Mesenchymal stem cell (in vitro differentiated cells and primary cell): ENCODE data around the gene RSRC2.

Experiments used
- DNase-seq: peaks from one replicate; pipeline ENCODE4 v3.0.0-alpha.2; 2013
- H2AFZ ChIP-seq: one replicate; pipeline ENCODE4 v1.6.1; 2013; ENCODE audit warnings: low read depth, mild to moderate bottlenecking, control low read depth, inconsistent platforms, low read length, moderate library complexity
- H2AK5ac ChIP-seq: 2 replicates; pipeline ENCODE4 v1.6.1; 2013; ENCODE audit warnings: low read length, moderate library complexity, mild to moderate bottlenecking, inconsistent platforms; ENCODE audit not compliant: severe bottlenecking
- H2BK120ac ChIP-seq: one replicate; pipeline ENCODE4 v1.6.1; 2013; ENCODE audit warnings: low read depth, mild to moderate bottlenecking, inconsistent platforms, low read length, moderate library complexity
- H2BK12ac ChIP-seq, 2 experiments: one replicate each; pipeline ENCODE4 v1.6.1; 2013; ENCODE audit warnings: inconsistent platforms in 2 of 2, low read length in 2 of 2, mild to moderate bottlenecking in 2 of 2, moderate library complexity in 2 of 2, control low read depth in 1 of 2
- H2BK15ac ChIP-seq: one replicate; pipeline ENCODE4 v1.6.1; 2013; ENCODE audit warnings: mild to moderate bottlenecking, low read depth, inconsistent platforms; ENCODE audit not compliant: poor library complexity, severe bottlenecking
- H2BK5ac ChIP-seq: 2 replicates; pipeline ENCODE4 v1.6.1; 2013; ENCODE audit warnings: low read depth, mild to moderate bottlenecking, low read length, control low read depth, inconsistent platforms; ENCODE audit not compliant: poor library complexity, severe bottlenecking
- H3K14ac ChIP-seq, 2 experiments: one replicate each; pipeline ENCODE4 v1.6.1; 2013; ENCODE audit warnings: inconsistent platforms in 2 of 2, low read length in 2 of 2, control low read depth in 1 of 2, mild to moderate bottlenecking in 1 of 2, moderate library complexity in 1 of 2
- H3K18ac ChIP-seq, 2 experiments: one replicate each; pipeline ENCODE4 v1.6.1; 2013; ENCODE audit warnings: inconsistent platforms in 2 of 2, low read length in 2 of 2, control low read depth in 1 of 2, low read depth in 1 of 2, mild to moderate bottlenecking in 1 of 2
- H3K23ac ChIP-seq, 2 experiments: one replicate each; pipeline ENCODE4 v1.6.1; 2013; ENCODE audit warnings: inconsistent platforms in 2 of 2, low read length in 2 of 2, mild to moderate bottlenecking in 2 of 2, moderate library complexity in 2 of 2, control low read depth in 1 of 2
- H3K27ac ChIP-seq: 2 replicates; pipeline ENCODE4 v1.5.1; 2013; ENCODE audit warnings: mild to moderate bottlenecking, moderate library complexity, low read length, control low read depth, inconsistent platforms; ENCODE audit not compliant: poor library complexity, severe bottlenecking
- H3K27me3 ChIP-seq, 2 experiments: 2 replicates each; pipeline versions ENCODE4 v1.6.1 to v1.7.0; 2013; ENCODE audit warnings: low read length in 2 of 2, mild to moderate bottlenecking in 2 of 2, moderate library complexity in 2 of 2, control low read depth in 1 of 2, inconsistent platforms in 1 of 2; ENCODE audit not compliant: control insufficient read depth in 1 of 2, insufficient read depth in 1 of 2
- H3K36me3 ChIP-seq, 2 experiments: 2 replicates each; pipeline versions ENCODE4 v1.6.1 to v1.7.0; 2013; ENCODE audit warnings: low read length in 2 of 2, control low read depth in 1 of 2, inconsistent platforms in 1 of 2, low read depth in 1 of 2, mild to moderate bottlenecking in 1 of 2; ENCODE audit not compliant: insufficient read depth in 2 of 2, control insufficient read depth in 1 of 2
- H3K4ac ChIP-seq, 2 experiments: one replicate each; pipeline ENCODE4 v1.6.1; 2013; ENCODE audit warnings: inconsistent platforms in 2 of 2, low read length in 2 of 2, mild to moderate bottlenecking in 2 of 2, moderate library complexity in 2 of 2, control low read depth in 1 of 2, low read depth in 1 of 2
- H3K4me1 ChIP-seq: 2 replicates; pipeline ENCODE4 v1.6.1; 2013; ENCODE audit warnings: low read depth, low read length, control low read depth; ENCODE audit not compliant: control insufficient read depth, insufficient read depth
- H3K4me2 ChIP-seq: 2 replicates; pipeline ENCODE4 v1.6.1; 2013; ENCODE audit warnings: low read length, mild to moderate bottlenecking, inconsistent platforms; ENCODE audit not compliant: poor library complexity, severe bottlenecking
- H3K4me3 ChIP-seq, 2 experiments: 2 replicates each; pipeline versions ENCODE4 v1.5.1 to v1.7.0; 2013; ENCODE audit warnings: low read length in 2 of 2, mild to moderate bottlenecking in 2 of 2, control low read depth in 1 of 2, low read depth in 1 of 2; ENCODE audit not compliant: insufficient read depth in 1 of 2
- H3K79me1 ChIP-seq: replicated peaks from 2 replicates; pipeline ENCODE4 v1.6.1; 2013; ENCODE audit warnings: mild to moderate bottlenecking, control low read depth, low read length, inconsistent platforms; ENCODE audit not compliant: poor library complexity, severe bottlenecking
- H3K9ac ChIP-seq: 2 replicates; pipeline ENCODE4 v1.7.0; 2013; ENCODE audit warnings: mild to moderate bottlenecking, low read length, moderate library complexity
- H3K9me3 ChIP-seq: 2 replicates; pipeline ENCODE4 v1.7.0; 2013; ENCODE audit warnings: mild to moderate bottlenecking, low read length; ENCODE audit not compliant: control insufficient read depth
- H4K8ac ChIP-seq: one replicate; pipeline ENCODE4 v1.6.1; 2013; ENCODE audit warnings: inconsistent platforms, mild to moderate bottlenecking, low read length, moderate library complexity
- H4K91ac ChIP-seq: one replicate; pipeline ENCODE4 v1.6.1; 2013; ENCODE audit warnings: mild to moderate bottlenecking, low read length, inconsistent platforms
- WGBS: methylation state at CpG from one replicate; pipeline ENCODE4 v1.1.7; 2013; ENCODE audit warnings: mixed read lengths; 5-methylcytosine and 5-hydroxymethylcytosine counted together

RSRC2 gene

GRCh38 chr12:122537021-122537420 lies 10.3 kb upstream of the RSRC2 start:
- H3K4ac ChIP-seq: no peak overlapping the region
- no peak overlapping the region for H3K18ac ChIP-seq
- H2BK5ac ChIP-seq: no peak overlapping the region
- no peak overlapping the region for H3K14ac ChIP-seq
- H3K27me3 ChIP-seq: no peaks in the 10 kb centered on the region
- H3K9me3 ChIP-seq: no peaks in the 10 kb centered on the region
- H2AK5ac ChIP-seq: no peak overlapping the region
- no peaks in the 10 kb centered on the region for H3K4me1 ChIP-seq
- H2AFZ ChIP-seq: no peak overlapping the region
- H2BK120ac ChIP-seq: no peak overlapping the region
- peaks cover 4 to 20% of the 10 kb centered on the region in 2 experiments for H3K36me3 ChIP-seq
- H3K4me2 ChIP-seq: no peak overlapping the region
- no peak overlapping the region for H3K9ac ChIP-seq
- no peak for DNase-seq
- H3K27ac ChIP-seq: no peak overlapping the region
- H4K8ac ChIP-seq: no peak overlapping the region
- no peak overlapping the region for H2BK12ac ChIP-seq
- H3K79me1 ChIP-seq: peaks cover 12% of the 10 kb centered on the region
- no peak overlapping the region for H4K91ac ChIP-seq
- H3K23ac ChIP-seq: no peak overlapping the region
- H2BK15ac ChIP-seq: no peak overlapping the region
- H3K4me3 ChIP-seq: no peak overlapping the region
- 95% methylated on average over 4 of the region's 4 CpGs for WGBS

GRCh38 chr12:122533856-122534255 lies 7.1 kb upstream of the RSRC2 start:
- WGBS: 94% methylated on average over 2 of the region's 2 CpGs

GRCh38 chr12:122528992-122529391 lies 2.3 kb upstream of the RSRC2 start:
- no peak overlapping the region for H3K14ac ChIP-seq

More at GRCh38 chr12:122533856-122534255, 7.1 kb upstream of the RSRC2 start:
- H4K8ac ChIP-seq: no peak overlapping the region
- H3K4me2 ChIP-seq: no peak overlapping the region
- H3K79me1 ChIP-seq: peaks cover 15% of the 10 kb centered on the region
- no peak overlapping the region for H2AK5ac ChIP-seq
- H2BK12ac ChIP-seq: no peak overlapping the region
- no peaks in the 10 kb centered on the region for H3K27me3 ChIP-seq
- H3K9ac ChIP-seq: no peak overlapping the region
- no peaks in the 10 kb centered on the region for H3K9me3 ChIP-seq
- H3K36me3 ChIP-seq: peaks cover 4 to 29% of the 10 kb centered on the region in 2 experiments
- no peak overlapping the region for H4K91ac ChIP-seq
- no peak overlapping the region for H3K18ac ChIP-seq
- no peak overlapping the region for H2BK120ac ChIP-seq
- H3K23ac ChIP-seq: no peak overlapping the region
- H3K14ac ChIP-seq: no peak overlapping the region
- DNase-seq: no peak
- no peak overlapping the region for H2BK15ac ChIP-seq
- no peaks in the 10 kb centered on the region for H3K4me1 ChIP-seq
- no peak overlapping the region for H2AFZ ChIP-seq
- H2BK5ac ChIP-seq: no peak overlapping the region
- no peak overlapping the region for H3K4ac ChIP-seq
- no peak overlapping the region for H3K4me3 ChIP-seq
- no peak overlapping the region for H3K27ac ChIP-seq

GRCh38 chr12:122528582-122528981 lies 1.8 kb upstream of the RSRC2 start:
- Histone ChIP-seq H3K4me1 (no peaks in the 10 kb centered on the region), H4K8ac (no peak overlapping the region), H2AK5ac (no peak overlapping the region), H3K4me2 (no peak overlapping the region), H2BK15ac (no peak overlapping the region), H3K9me3 (no peaks in the 10 kb centered on the region), H2BK12ac (no peak overlapping the region), H2AFZ (no peak overlapping the region), H2BK5ac (no peak overlapping the region), H3K27me3 (no peaks in the 10 kb centered on the region), H2BK120ac (no peak overlapping the region), H3K18ac (no peak overlapping the region), H3K36me3 (peaks cover 4 to 22% of the 10 kb centered on the region in 2 experiments), H3K23ac (no peak overlapping the region), H3K79me1 (peaks cover 11% of the 10 kb centered on the region), H3K4me3 (peak overlapping the region in 1 of 2 experiments; percentile 95), H4K91ac (no peak overlapping the region), H3K14ac (no peak overlapping the region), H3K27ac (no peak overlapping the region), H3K4ac (no peak overlapping the region), H3K9ac (peak overlapping the region; percentile 100)
- no peak for DNase-seq
- 99% methylated on average over 7 of the region's 7 CpGs for WGBS

More at GRCh38 chr12:122528992-122529391, 2.3 kb upstream of the RSRC2 start:
- no peak overlapping the region for H3K4me3 ChIP-seq
- H2AFZ ChIP-seq: no peak overlapping the region
- peaks cover 4 to 18% of the 10 kb centered on the region in 2 experiments for H3K36me3 ChIP-seq
- H4K91ac ChIP-seq: no peak overlapping the region
- peaks cover 12% of the 10 kb centered on the region for H3K79me1 ChIP-seq
- H3K23ac ChIP-seq: no peak overlapping the region
- H2AK5ac ChIP-seq: no peak overlapping the region
- H2BK5ac ChIP-seq: no peak overlapping the region
- H2BK120ac ChIP-seq: no peak overlapping the region
- H3K9ac ChIP-seq: no peak overlapping the region
- H3K18ac ChIP-seq: no peak overlapping the region
- H4K8ac ChIP-seq: no peak overlapping the region
- no peak overlapping the region for H2BK15ac ChIP-seq
- no peak overlapping the region for H2BK12ac ChIP-seq
- 100% methylated on average over 2 of the region's 6 CpGs for WGBS
- no peaks in the 10 kb centered on the region for H3K4me1 ChIP-seq
- H3K9me3 ChIP-seq: no peaks in the 10 kb centered on the region
- no peak overlapping the region for H3K4ac ChIP-seq
- no peaks in the 10 kb centered on the region for H3K27me3 ChIP-seq
- no peak overlapping the region for H3K27ac ChIP-seq
- no peak for DNase-seq
- H3K4me2 ChIP-seq: no peak overlapping the region
